GM19043 (cell line): Measurements from ENCODE around the gene LMO1.

Source experiments
- ATAC-seq: cut with Tn5 transposase; IDR thresholded peaks from one replicate; pipeline ENCODE4 v1.9.1; 2021; ENCODE audit warnings: low read depth; ENCODE audit not compliant: unreplicated experiment

LMO1 gene

DNA sequence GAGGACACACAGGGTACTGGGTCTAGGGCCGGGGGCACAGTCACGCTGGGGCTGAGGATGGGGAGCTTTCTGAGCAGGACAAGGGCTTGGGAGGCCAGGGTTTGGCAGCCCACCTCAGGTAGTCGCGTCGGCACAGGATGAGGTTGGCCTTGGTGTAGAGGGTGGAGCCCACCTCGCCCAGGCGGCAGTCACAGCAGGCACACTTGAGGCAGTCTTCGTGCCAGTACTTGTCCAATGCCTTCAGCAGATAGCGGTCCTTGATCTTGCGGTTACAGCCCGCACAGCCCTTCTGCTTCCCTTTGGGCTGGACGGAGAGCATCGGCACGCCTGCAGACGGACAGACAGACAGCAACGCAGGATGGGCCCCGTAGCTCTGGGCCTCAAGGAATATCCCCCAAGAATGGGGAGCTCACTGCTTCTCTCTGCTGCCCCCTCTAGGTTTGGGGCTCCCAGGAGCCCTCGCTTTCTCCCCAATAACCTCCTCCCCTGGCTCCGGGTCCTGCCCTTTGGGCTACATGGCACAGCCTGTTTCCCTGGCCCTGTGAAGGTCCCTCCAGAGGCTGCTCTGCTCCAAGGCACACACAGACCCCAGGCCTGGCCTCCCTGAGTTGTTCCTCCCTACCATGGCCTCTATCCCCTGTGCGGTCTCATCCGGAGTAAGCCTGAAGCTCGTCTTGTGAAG lies 33.4 kb downstream of the LMO1 start:
- ATAC-seq, result no peak

DNA sequence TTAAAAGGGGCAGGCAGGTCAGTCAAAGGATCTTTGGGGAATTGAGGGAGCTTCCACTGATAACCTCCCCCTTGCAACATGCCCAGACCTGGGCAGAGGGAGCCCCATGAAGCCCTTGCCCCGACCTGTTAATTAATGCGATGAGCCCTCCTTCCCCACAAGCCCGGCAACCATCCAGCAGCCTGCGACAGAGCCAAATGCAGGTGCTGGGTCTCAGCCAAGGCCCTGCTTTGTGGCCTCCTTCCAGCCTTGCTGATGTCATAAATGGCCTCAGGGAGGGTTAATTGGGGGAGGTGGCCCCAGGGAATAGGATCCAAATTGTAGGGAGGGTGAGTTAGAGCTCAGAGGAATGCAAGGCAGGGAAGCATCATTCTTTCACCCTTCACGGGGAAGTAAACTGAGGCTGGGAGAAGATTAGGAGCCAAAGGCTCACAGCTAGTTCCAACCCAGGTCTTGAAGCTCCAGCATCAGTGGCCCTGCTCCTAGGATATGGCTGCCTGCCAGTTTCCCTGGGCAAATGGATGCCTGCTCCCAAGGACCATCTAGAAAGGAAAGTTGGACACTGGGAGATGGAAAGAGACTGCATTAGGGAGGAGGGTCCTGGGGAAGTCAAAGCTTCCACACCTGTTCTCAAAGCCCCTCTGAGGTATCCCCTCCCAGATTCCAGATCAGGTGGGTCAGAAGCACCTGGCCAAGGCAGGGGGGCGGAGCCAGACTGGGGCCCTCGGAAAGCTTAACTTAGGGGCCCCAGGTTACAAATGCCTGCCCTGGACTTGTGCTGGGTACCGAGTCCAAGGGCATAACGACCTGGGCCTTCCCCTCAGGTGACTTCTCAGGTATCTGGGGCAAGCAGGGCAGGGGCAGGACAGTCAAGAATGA lies 34.1 kb downstream of the LMO1 start:
- ATAC-seq, result no peak

- ATAC-seq, result no peak
These were observed 35.4 kb downstream of the LMO1 start for GRCh38 chr11:8228231-8228630.

DNA sequence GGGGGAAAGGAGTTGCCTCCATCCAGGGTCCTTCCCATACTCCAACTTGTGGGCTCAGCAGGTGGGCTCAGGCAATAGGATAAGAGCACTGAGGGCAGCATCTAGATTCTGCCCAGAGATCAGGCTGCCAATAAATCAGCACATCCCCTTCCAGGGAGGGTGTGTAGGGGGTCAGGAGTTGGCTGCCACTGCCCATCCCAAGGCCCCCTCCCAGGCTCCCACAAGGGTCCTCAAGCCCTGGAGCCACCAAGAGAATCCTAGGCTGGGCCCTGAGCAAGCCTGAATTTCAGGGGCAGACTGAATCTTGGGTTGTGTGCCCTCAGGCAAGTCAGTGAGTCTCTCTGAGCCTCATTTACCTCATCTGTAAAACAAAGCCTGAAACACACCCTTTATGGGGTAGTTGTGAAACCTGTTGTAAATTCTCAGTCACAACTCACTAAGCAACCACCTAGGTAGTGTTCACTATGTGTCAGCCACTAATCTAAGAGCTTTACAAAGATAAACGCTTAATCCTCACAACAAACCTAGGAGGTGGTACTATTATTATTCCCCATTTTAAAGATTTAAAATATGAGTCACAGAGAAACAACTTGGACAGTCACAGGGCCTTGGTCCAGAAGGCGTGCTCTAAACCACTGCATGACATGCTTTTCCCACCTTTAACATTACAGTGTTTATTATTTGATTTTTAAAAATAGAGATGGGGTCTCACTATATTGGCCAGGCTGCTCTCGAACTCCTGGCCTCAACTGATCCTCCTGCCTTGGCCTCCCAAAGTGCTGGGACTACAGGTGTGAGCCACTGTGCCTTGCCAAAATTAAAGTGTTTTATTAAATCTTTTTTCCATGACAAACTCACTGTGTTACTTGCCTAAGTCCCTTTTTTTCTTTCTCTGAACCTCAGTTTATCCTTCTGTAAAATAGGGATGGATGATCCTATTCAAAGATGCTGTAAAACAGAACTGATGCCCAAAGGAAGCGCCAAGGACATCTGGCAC lies 36.2 kb downstream of the LMO1 start:
- no peak for ATAC-seq

DNA sequence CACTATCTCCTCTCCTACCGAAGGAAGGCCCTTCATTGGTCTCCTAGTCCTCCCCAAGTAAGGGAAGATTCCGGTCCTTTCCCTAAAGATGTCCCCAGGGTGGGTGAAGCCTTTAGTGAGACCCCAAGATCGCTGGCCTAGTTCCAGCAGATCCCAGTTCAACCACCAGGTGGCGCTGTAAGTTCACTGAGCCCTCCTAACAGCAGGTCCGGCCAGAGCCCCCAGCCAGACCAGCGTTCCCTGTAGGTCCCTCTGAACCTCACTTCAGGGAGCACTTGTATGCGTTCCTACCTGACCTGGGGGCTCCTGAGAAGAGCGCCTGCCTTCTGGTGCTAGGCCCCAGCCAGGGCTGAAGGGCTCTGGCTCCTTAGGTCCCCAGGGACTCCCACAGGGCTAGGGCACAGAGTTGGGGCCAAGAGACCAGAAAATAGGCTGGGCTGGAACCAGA lies 38.1 kb downstream of the LMO1 start:
- ATAC-seq, result no peak

GRCh38 chr11:8224711-8225110 lies 39.0 kb downstream of the LMO1 start:
- no peak for ATAC-seq

DNA sequence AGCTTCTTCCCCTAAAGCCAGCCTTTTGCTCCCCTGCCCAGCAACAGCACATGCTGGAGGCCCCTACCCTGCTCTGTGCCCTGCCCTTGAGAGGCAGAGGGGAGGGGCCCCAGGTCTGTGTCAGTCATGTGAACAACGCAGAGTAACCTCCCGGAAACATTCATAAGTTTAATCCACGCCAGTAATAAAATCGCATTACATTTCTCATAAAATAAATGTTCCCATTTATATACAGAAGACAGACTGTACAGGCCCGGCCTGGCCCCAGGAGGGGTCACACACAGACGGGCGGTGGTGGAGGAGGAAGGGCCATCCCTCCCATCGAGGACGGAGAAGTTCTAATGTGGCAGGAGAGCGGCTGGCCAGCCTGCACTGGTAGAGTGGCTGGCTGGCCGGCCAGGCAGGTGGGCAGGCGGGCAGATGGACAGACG lies 39.5 kb downstream of the LMO1 start:
- no peak for ATAC-seq

GRCh38 chr11:8223513-8223900 lies 40.2 kb downstream of the LMO1 start:
- no peak for ATAC-seq

GRCh38 chr11:8222820-8223512 lies 40.7 kb downstream of the LMO1 start:
- no peak for ATAC-seq

- ATAC-seq, result no peak
These were observed 41.7 kb downstream of the LMO1 start for GRCh38 chr11:8221917-8222495.

GRCh38 chr11:8221046-8221723 lies 42.5 kb downstream of the LMO1 start:
- no peak for ATAC-seq

GRCh38 chr11:8220261-8221045 lies 43.2 kb downstream of the LMO1 start:
- no peak for ATAC-seq

DNA sequence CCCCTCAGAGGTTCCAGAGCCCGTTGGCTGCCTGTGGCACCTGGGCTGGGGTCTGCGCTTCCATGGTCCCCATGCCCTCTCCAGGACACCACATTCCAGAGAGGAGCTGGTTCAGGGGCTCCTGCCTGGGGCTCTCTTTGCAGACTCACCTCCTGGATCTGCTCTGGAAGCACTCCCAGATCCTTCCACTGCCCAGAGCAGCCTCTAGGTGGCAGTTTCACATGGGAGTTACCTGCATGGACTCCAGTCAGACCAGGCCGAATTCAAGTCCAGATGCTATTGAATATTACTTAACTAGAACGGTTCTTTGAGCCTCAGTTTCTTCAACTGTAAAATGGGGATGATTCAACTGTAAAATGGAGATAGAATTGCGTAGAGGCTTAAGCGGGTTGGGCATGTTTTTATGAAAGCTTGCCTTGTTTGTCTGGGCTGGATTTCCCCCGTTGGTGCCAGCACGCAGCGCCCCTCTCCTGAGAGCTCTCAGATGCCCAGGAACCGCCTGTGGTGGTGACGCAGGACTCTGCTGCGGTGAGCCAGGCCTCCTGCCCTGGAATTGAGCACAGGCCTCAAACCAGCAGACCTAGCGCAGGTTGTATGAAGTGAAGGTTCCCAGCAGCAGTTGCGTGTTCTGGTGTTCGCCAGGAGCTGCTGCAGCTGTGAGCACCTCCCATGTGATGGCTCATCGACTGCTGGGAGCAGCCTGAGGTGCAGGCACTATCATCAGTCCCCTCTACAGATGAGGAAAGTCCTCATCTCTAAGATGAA lies 44.2 kb downstream of the LMO1 start:
- no peak for ATAC-seq

- no peak for ATAC-seq
These were observed 44.8 kb downstream of the LMO1 start for GRCh38 chr11:8218840-8219239.

GRCh38 chr11:8218409-8218808 lies 45.3 kb downstream of the LMO1 start:
- ATAC-seq, result no peak

- ATAC-seq, result no peak
These were observed 45.8 kb downstream of the LMO1 start for GRCh38 chr11:8217926-8218325.

- no peak for ATAC-seq
These were observed 46.5 kb downstream of the LMO1 start for GRCh38 chr11:8217136-8217535.

DNA sequence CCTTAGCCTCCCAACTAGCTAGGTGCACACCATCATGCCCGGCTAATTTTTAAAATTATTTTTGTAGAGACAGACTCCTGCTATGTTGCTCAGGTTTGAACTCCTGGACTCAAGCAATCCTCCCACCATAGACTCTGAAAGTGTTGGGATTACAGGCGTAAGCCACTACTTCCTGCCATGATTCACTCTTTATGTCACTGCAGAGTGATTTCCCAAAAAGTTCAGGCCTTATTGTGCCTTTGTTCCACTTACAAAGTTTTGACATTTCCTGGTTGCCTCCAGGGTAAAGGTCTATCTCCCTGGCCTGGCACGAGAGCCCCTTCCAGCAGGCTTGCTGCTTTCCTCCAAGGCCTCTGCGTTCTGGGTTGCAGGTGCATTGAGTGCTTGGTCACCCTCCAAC lies 50.3 kb downstream of the LMO1 start:
- ATAC-seq, result no peak
